GM19395 (cell line): ENCODE measurements around the gene KRT222.

Experiments used
- ATAC-seq: cut with Tn5 transposase; IDR thresholded peaks from one replicate; pipeline ENCODE4 v1.9.1; 2021; ENCODE audit warnings: mild to moderate bottlenecking, moderate library complexity; ENCODE audit not compliant: unreplicated experiment

The KRT222 gene

GRCh38 chr17:40659911-40660310, 5.1 kb downstream of the KRT222 start:
- no peak for ATAC-seq

GRCh38 chr17:40658396-40658795, 6.6 kb downstream of the KRT222 start:
- no peak for ATAC-seq

- ATAC-seq, result no peak
These were observed 13.0 kb downstream of the KRT222 start for GRCh38 chr17:40651939-40652338.

- ATAC-seq, result no peak
These were observed 16.5 kb downstream of the KRT222 start for GRCh38 chr17:40648384-40648968.

GRCh38 chr17:40647624-40648383, 17.2 kb downstream of the KRT222 start, which contains the start of gene SMARCE1:
Gene SMARCE1 (minus strand): TSS chr17:40647818. CDS start chr17:40645802, 2,016 bp downstream.
- ATAC-seq, result no peak

GRCh38 chr17:40646791-40647623, 18.0 kb downstream of the KRT222 start:
- no peak for ATAC-seq

GRCh38 chr17:40645943-40646342, 19.0 kb downstream of the KRT222 start:
- ATAC-seq, result no peak

- ATAC-seq, result no peak
These were observed 19.7 kb downstream of the KRT222 start for GRCh38 chr17:40645291-40645690.

- ATAC-seq, result no peak
These were observed 27.0 kb downstream of the KRT222 start for GRCh38 chr17:40637931-40638330.

GRCh38 chr17:40633871-40634270, 31.1 kb downstream of the KRT222 start:
- ATAC-seq, result no peak

GRCh38 chr17:40632216-40632615, 32.8 kb downstream of the KRT222 start:
- ATAC-seq, result no peak

- ATAC-seq, result no peak
These were observed 35.1 kb downstream of the KRT222 start for GRCh38 chr17:40629842-40630241.

GRCh38 chr17:40625311-40625710, 39.7 kb downstream of the KRT222 start:
- ATAC-seq, result no peak

- no peak for ATAC-seq
These were observed 41.4 kb downstream of the KRT222 start for GRCh38 chr17:40623419-40624210.

GRCh38 chr17:40622509-40622928, 42.5 kb downstream of the KRT222 start:
- no peak for ATAC-seq

GRCh38 chr17:40621578-40621977, 43.4 kb downstream of the KRT222 start:
- no peak for ATAC-seq

- ATAC-seq, result no peak
These were observed 44.0 kb downstream of the KRT222 start for GRCh38 chr17:40621019-40621418.

- ATAC-seq, result no peak
These were observed 46.0 kb downstream of the KRT222 start for GRCh38 chr17:40618754-40619625.

- ATAC-seq, result no peak
These were observed 47.2 kb downstream of the KRT222 start for GRCh38 chr17:40617678-40618240.
